Measurements from ENCODE around the gene CHST11.
A peak's percentile ranks its signal among the peaks of the same experiment; 100 is the strongest.

Gene CHST11

GRCh38 chr12:104578453-104578852, 121.7 kb downstream of the CHST11 start:
- DNase-seq: no peak
- no peak for TF ChIP-seq EZH2 (IDR thresholded peaks at IDR 0.05; ENCODE audit: borderline replicate concordance, low read depth, low read length, severe bottlenecking)
- TF ChIP-seq, protein P1, sequence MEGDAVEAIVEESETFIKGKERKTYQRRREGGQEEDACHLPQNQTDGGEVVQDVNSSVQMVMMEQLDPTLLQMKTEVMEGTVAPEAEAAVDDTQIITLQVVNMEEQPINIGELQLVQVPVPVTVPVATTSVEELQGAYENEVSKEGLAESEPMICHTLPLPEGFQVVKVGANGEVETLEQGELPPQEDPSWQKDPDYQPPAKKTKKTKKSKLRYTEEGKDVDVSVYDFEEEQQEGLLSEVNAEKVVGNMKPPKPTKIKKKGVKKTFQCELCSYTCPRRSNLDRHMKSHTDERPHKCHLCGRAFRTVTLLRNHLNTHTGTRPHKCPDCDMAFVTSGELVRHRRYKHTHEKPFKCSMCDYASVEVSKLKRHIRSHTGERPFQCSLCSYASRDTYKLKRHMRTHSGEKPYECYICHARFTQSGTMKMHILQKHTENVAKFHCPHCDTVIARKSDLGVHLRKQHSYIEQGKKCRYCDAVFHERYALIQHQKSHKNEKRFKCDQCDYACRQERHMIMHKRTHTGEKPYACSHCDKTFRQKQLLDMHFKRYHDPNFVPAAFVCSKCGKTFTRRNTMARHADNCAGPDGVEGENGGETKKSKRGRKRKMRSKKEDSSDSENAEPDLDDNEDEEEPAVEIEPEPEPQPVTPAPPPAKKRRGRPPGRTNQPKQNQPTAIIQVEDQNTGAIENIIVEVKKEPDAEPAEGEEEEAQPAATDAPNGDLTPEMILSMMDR (IDR thresholded peaks at IDR 0.05; ENCODE audit: borderline replicate concordance, extremely low read depth, low read length, poor library complexity, severe bottlenecking): no peak
- no peak overlapping the region for H3K4me3 ChIP-seq (ENCODE audit: low read depth in 1 of 2, low read length in 2 of 2)
- H3K9me3 ChIP-seq (ENCODE audit: insufficient read depth, low read length, severe bottlenecking): no peaks in the 10 kb centered on the region
- H4K20me1 ChIP-seq (ENCODE audit: insufficient read depth, low read length): peaks cover 85% of the 10 kb centered on the region
- no peak overlapping the region for H3K9ac ChIP-seq (ENCODE audit: low read depth, low read length)
- ATAC-seq (ENCODE audit: insufficient read depth, low read depth): no peak
- H3K27me3 ChIP-seq (ENCODE audit: insufficient read depth, low read length, poor library complexity): no peaks in the 10 kb centered on the region
- peaks cover 92% of the 10 kb centered on the region for H3K79me2 ChIP-seq (ENCODE audit: insufficient read depth, low read length)
- H3K27ac ChIP-seq (ENCODE audit: low read length): peak overlapping the region; percentile 61
- H3K36me3 ChIP-seq (ENCODE audit: insufficient read depth, low read length): peaks cover 26% of the 10 kb centered on the region
- no peak overlapping the region for H3K4me2 ChIP-seq (ENCODE audit: insufficient read depth, low read length)
- H2AFZ ChIP-seq (ENCODE audit: low read depth, low read length): no peak overlapping the region
- peaks cover 22% of the 10 kb centered on the region for H3K4me1 ChIP-seq (ENCODE audit: insufficient read depth, low read length)

DNA sequence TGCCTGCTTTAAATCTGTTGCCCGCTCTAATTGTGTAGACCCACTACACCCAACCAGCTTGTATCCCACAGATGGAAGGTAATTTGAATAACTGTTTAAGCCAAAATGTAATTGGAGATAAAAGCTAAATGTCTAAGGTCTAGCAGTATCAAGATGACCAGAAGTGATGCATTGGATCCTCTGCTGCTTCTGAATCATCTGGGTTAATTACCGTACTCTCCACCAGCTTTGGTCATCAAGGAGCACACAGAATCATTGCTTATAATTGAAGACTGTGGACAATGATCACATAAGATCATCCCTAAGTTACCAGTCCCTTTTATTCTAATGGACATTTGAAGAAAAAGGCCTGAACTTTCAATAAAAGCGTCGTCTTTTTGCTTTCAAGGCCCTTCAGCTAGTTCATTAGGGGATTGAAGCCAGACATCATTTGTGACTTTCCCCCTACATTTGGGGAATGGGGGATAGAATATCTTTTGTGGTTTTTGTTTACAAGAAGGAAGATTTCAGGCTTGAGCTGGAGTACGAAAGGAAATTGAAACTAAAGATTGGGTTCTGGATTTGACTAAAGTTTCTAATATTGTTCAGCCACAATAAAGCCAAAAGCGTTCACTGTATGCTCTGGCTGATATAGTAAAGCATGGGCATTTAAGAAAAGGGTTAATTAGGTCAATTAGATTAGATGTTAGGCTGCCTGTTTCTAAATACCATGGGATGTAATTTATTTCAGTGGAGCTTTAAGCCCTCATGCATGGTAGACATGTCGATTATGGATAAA, 123.2 kb downstream of the CHST11 start:
- Histone ChIP-seq H3K27ac (ENCODE audit: low read length) (peak overlapping the region; percentile 34), H3K4me2 (ENCODE audit: insufficient read depth, low read length) (no peak overlapping the region), H3K9me3 (ENCODE audit: insufficient read depth, low read length, severe bottlenecking) (no peaks in the 10 kb centered on the region), H3K4me1 (ENCODE audit: insufficient read depth, low read length) (peaks cover 22% of the 10 kb centered on the region), H2AFZ (ENCODE audit: low read depth, low read length) (no peak overlapping the region), H3K27me3 (ENCODE audit: insufficient read depth, low read length, poor library complexity) (no peaks in the 10 kb centered on the region), H3K79me2 (ENCODE audit: insufficient read depth, low read length) (peaks cover 99% of the 10 kb centered on the region), H3K36me3 (ENCODE audit: insufficient read depth, low read length) (peaks cover 39% of the 10 kb centered on the region), H3K4me3 (ENCODE audit: low read depth in 1 of 2, low read length in 2 of 2) (no peak overlapping the region), H4K20me1 (ENCODE audit: insufficient read depth, low read length) (peaks cover 96% of the 10 kb centered on the region), H3K9ac (ENCODE audit: low read depth, low read length) (no peak overlapping the region)
- ATAC-seq (ENCODE audit: insufficient read depth, low read depth) (no peak), DNase-seq (no peak)
- no peak for TF ChIP-seq EZH2 (IDR thresholded peaks at IDR 0.05; ENCODE audit: borderline replicate concordance, low read depth, low read length, severe bottlenecking)

DNA sequence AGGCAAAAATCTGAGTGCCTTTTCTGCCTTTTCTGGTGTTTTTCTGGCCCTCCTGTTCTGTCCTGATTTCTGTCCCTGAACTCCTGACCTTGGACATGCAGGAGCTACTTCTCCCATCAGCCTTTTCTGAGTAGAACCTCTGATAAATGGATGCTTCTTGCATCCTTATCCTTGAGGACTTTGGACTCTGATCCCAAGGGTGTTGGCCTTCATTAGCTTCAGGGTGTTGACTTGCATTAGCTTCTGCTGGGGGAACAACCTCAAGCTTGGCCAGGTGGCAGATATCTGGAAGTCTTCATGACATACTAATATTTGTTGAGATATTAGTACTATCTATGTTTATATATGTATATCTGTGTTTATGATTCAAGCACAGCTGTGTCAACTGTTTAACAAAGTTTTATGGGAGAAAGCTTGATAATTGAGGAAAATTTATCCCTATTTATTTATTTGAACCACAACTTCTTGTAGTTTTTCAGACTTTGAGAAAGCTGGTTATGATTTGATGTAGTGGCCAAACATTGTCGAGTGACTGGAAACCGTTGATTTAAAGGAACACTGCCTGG, 124.3 kb downstream of the CHST11 start:
- Histone ChIP-seq H3K27ac (ENCODE audit: low read length) (no peak overlapping the region), H3K4me1 (ENCODE audit: insufficient read depth, low read length) (peaks cover 22% of the 10 kb centered on the region), H3K36me3 (ENCODE audit: insufficient read depth, low read length) (peaks cover 48% of the 10 kb centered on the region), H2AFZ (ENCODE audit: low read depth, low read length) (no peak overlapping the region), H3K79me2 (ENCODE audit: insufficient read depth, low read length) (peaks cover 99% of the 10 kb centered on the region), H3K27me3 (ENCODE audit: insufficient read depth, low read length, poor library complexity) (no peaks in the 10 kb centered on the region), H4K20me1 (ENCODE audit: insufficient read depth, low read length) (peaks cover 96% of the 10 kb centered on the region), H3K4me2 (ENCODE audit: insufficient read depth, low read length) (no peak overlapping the region), H3K9me3 (ENCODE audit: insufficient read depth, low read length, severe bottlenecking) (no peaks in the 10 kb centered on the region), H3K9ac (ENCODE audit: low read depth, low read length) (no peak overlapping the region), H3K4me3 (ENCODE audit: low read depth in 1 of 2, low read length in 2 of 2) (no peak overlapping the region)
- ATAC-seq (ENCODE audit: insufficient read depth, low read depth) (no peak), DNase-seq (no peak)
- TF ChIP-seq, protein P1 (IDR thresholded peaks at IDR 0.05; ENCODE audit: borderline replicate concordance, extremely low read depth, low read length, poor library complexity, severe bottlenecking): no peak
- no peak for TF ChIP-seq EZH2 (IDR thresholded peaks at IDR 0.05; ENCODE audit: borderline replicate concordance, low read depth, low read length, severe bottlenecking)

GRCh38 chr12:104582739-104583138, 126.0 kb downstream of the CHST11 start:
- H3K9me3 ChIP-seq (ENCODE audit: insufficient read depth, low read length, severe bottlenecking): no peaks in the 10 kb centered on the region
- H3K36me3 ChIP-seq (ENCODE audit: insufficient read depth, low read length): peaks cover 44% of the 10 kb centered on the region
- no peak overlapping the region for H3K4me2 ChIP-seq (ENCODE audit: insufficient read depth, low read length)
- H3K79me2 ChIP-seq (ENCODE audit: insufficient read depth, low read length): peaks cover 99% of the 10 kb centered on the region
- no peak overlapping the region for H3K9ac ChIP-seq (ENCODE audit: low read depth, low read length)
- TF ChIP-seq, protein P1 (IDR thresholded peaks at IDR 0.05; ENCODE audit: borderline replicate concordance, extremely low read depth, low read length, poor library complexity, severe bottlenecking): no peak
- no peak for TF ChIP-seq EZH2 (IDR thresholded peaks at IDR 0.05; ENCODE audit: borderline replicate concordance, low read depth, low read length, severe bottlenecking)
- peaks cover 17% of the 10 kb centered on the region for H3K4me1 ChIP-seq (ENCODE audit: insufficient read depth, low read length)
- DNase-seq: no peak
- peaks cover 94% of the 10 kb centered on the region for H4K20me1 ChIP-seq (ENCODE audit: insufficient read depth, low read length)
- no peak overlapping the region for H3K27ac ChIP-seq (ENCODE audit: low read length)
- H2AFZ ChIP-seq (ENCODE audit: low read depth, low read length): no peak overlapping the region
- no peaks in the 10 kb centered on the region for H3K27me3 ChIP-seq (ENCODE audit: insufficient read depth, low read length, poor library complexity)
- ATAC-seq (ENCODE audit: insufficient read depth, low read depth): no peak
- H3K4me3 ChIP-seq (ENCODE audit: low read depth in 1 of 2, low read length in 2 of 2): no peak overlapping the region

All from DND-41 (cell line).